H1 (cell line): ENCODE data around the gene TSKU. TPM values are rescaled to one million over a fixed set of nuclear protein-coding genes. Genes with fewer than 3 reads are reported as not detected.

Experiments
- ATF3 ChIP-seq: IDR thresholded peaks from 2 replicates; pipeline ENCODE4 v1.6.1; 2011; ENCODE audit warnings: low read depth, mild to moderate bottlenecking, low read length; ENCODE audit not compliant: insufficient read depth
- BACH1 ChIP-seq: IDR thresholded peaks from 2 replicates; pipeline ENCODE4 v1.6.1; 2012; ENCODE audit warnings: low read length, improper control_type of control experiment
- CHD1 ChIP-seq: IDR thresholded peaks from 2 replicates; pipeline ENCODE4 v1.6.1; 2012; ENCODE audit warnings: low read depth, low read length, improper control_type of control experiment
- CHD2 ChIP-seq: IDR thresholded peaks from 2 replicates; pipeline ENCODE4 v1.6.1; 2012; ENCODE audit warnings: low read length, improper control_type of control experiment
- CTCF ChIP-seq, 3 experiments: IDR thresholded peaks; 1 replicate in 2 of 3; 2 replicates in 1 of 3; pipeline versions ENCODE4 v1.5.1 to v1.6.1; 2011; ENCODE audit warnings: low read length in 3 of 3, mild to moderate bottlenecking in 3 of 3, inconsistent platforms in 2 of 3, low read depth in 1 of 3, moderate library complexity in 1 of 3; ENCODE audit not compliant: insufficient read depth in 1 of 3; ENCODE audit errors: control extremely low read depth in 1 of 3
- EP300 ChIP-seq, 2 experiments: IDR thresholded peaks; 1 replicate in 1 of 2; 2 replicates in 1 of 2; pipeline ENCODE4 v1.6.1; 2011 to 2012; ENCODE audit warnings: low read depth in 2 of 2, low read length in 2 of 2, mild to moderate bottlenecking in 2 of 2, borderline replicate concordance in 1 of 2, inconsistent platforms in 1 of 2, moderate library complexity in 1 of 2
- GTF2F1 ChIP-seq: IDR thresholded peaks from 2 replicates; pipeline ENCODE4 v1.6.1; 2012; ENCODE audit warnings: low read depth, low read length, improper control_type of control experiment, borderline replicate concordance
- MAFK ChIP-seq: IDR thresholded peaks from 2 replicates; pipeline ENCODE4 v1.6.1; 2012; ENCODE audit warnings: low read depth, mild to moderate bottlenecking, improper control_type of control experiment, low read length
- MAX ChIP-seq: IDR thresholded peaks from 2 replicates; pipeline ENCODE4 v1.6.1; 2012; ENCODE audit warnings: inconsistent platforms
- POLR2A ChIP-seq, 2 experiments: IDR thresholded peaks; 1 replicate in 1 of 2; 2 replicates in 1 of 2; pipeline ENCODE4 v1.6.1; 2011; ENCODE audit warnings: low read depth in 2 of 2, low read length in 2 of 2, mild to moderate bottlenecking in 2 of 2; ENCODE audit errors: control extremely low read depth in 1 of 2
- RBBP5 ChIP-seq: IDR thresholded peaks from 2 replicates; pipeline ENCODE4 v1.7.1; 2012; ENCODE audit warnings: low read depth, mild to moderate bottlenecking, inconsistent platforms, low read length, moderate library complexity, borderline replicate concordance
- RXRA ChIP-seq: IDR thresholded peaks from 2 replicates; pipeline ENCODE4 v1.6.1; 2011; ENCODE audit warnings: low read depth, mild to moderate bottlenecking, low read length, moderate library complexity; ENCODE audit not compliant: insufficient read depth
- SAP30 ChIP-seq: fragments of 300-600 bp; sonication (generic); IDR thresholded peaks from 2 replicates; pipeline ENCODE4 v1.7.1; 2012; ENCODE audit warnings: low read length, moderate library complexity, mild to moderate bottlenecking, inconsistent platforms; ENCODE audit not compliant: insufficient read depth, insufficient replicate concordance
- SIN3A ChIP-seq, 2 experiments: IDR thresholded peaks in 1 of 2; conservative IDR thresholded peaks in 1 of 2; 2 replicates each; pipeline ENCODE4 v1.6.1; 2011 to 2012; ENCODE audit warnings: low read length in 2 of 2, improper control_type of control experiment in 1 of 2, low read depth in 1 of 2, mild to moderate bottlenecking in 1 of 2
- SIX5 ChIP-seq: IDR thresholded peaks from 2 replicates; pipeline ENCODE4 v1.6.1; 2011; ENCODE audit warnings: mild to moderate bottlenecking, low read depth, low read length
- SUZ12 ChIP-seq: fragments of 200-600 bp; sonication (generic); IDR thresholded peaks from 2 replicates; pipeline ENCODE4 v1.6.1; 2012; ENCODE audit warnings: mild to moderate bottlenecking, inconsistent platforms, low read length, moderate library complexity, mixed read lengths
- TAF1 ChIP-seq: IDR thresholded peaks from 2 replicates; pipeline ENCODE4 v1.6.1; 2011; ENCODE audit warnings: mild to moderate bottlenecking, low read depth, low read length
- TCF12 ChIP-seq: IDR thresholded peaks from 2 replicates; pipeline ENCODE4 v1.6.1; 2011; ENCODE audit warnings: low read depth, mild to moderate bottlenecking, low read length
- YY1 ChIP-seq: IDR thresholded peaks from 2 replicates; pipeline ENCODE4 v1.6.1; 2011; ENCODE audit warnings: low read depth, mild to moderate bottlenecking, low read length
- polyA plus RNA-seq, 7 experiments: library from polyadenylated mRNA; depleted of rRNA in 3 of 7; stranded (reverse) in 5 of 7; unstranded in 2 of 7; fragments of >200 nt in 5 of 7; fragments of 200-250 nt in 2 of 7; gene quantifications; 1 replicate in 5 of 7; 2 replicates in 1 of 7; 4 replicates in 1 of 7; pipeline versions ENCODE4 v1.2.1 to v1.2.3, GENCODE V29; 2011 to 2013; ENCODE audit warnings: missing spikeins in 2 of 7, mixed read lengths in 2 of 7
- total RNA-seq: library from RNA; stranded (reverse); fragmentation: NEBNext Ultra II Directional; extraction: Animal tissue kit (Norgen Biotek cat#: 25700); gene quantifications from 2 replicates; pipeline ENCODE4 v1.2.1, GENCODE V29; 2021
- TF ChIP-seq, protein P1 (sequence below): IDR thresholded peaks from 2 replicates; pipeline ENCODE4 v1.6.1; 2012; ENCODE audit warnings: inconsistent platforms

TSKU gene
- total and polyA plus RNA-seq, 2 of the 8 experiments (the other 6 are each of a cell fraction or from before 2014, with no cell fraction given): 22.8 to 28.4 TPM

GRCh38 chr11:76782531-76783293 is 444 bp upstream of the TSKU start (continued):
- TF ChIP-seq GTF2F1 (no peak), SUZ12 (no peak), TAF1 (peak; percentile 68), CHD1 (no peak), RBBP5 (0 out of 2 replicates have a peak, but pooled peaks have one; percentile 36), ATF3 (no peak), YY1 (peak; percentile 67; the same call in 1 of the 2 replicates), TCF12 (peak; percentile 70; the same call in 1 of the 2 replicates), RXRA (no peak), SIN3A (conservative IDR thresholded peaks at IDR 0.05 in 1 of 2, IDR thresholded peaks at IDR 0.05 in 1 of 2; ENCODE audit: low read depth in 1 of 2, low read length in 2 of 2) (0 out of 4 replicates have a peak, but pooled peaks of 1 of the 2 experiments have one; percentile 27), EP300 (IDR thresholded peaks at IDR 0.05; ENCODE audit: borderline replicate concordance in 1 of 2, low read depth in 2 of 2, low read length in 2 of 2) (peak in 1 of 2 experiments; percentile 57; a peak in 1 of 3 replicates), SIX5 (no peak), MAFK (no peak), POLR2A (IDR thresholded peaks at IDR 0.05; ENCODE audit: control extremely low read depth in 1 of 2, low read depth in 2 of 2, low read length in 2 of 2) (peak in 1 of 2 experiments; percentile 61; a peak in 2 of 3 replicates), BACH1 (no peak), SAP30 (peak; percentile 24), MAX (peak; percentile 86), CTCF (IDR thresholded peaks at IDR 0.05; ENCODE audit: control extremely low read depth in 1 of 3, insufficient read depth in 1 of 3, low read depth in 1 of 3, low read length in 3 of 3) (no peak), CHD2 (no peak)
- TF ChIP-seq, protein P1, sequence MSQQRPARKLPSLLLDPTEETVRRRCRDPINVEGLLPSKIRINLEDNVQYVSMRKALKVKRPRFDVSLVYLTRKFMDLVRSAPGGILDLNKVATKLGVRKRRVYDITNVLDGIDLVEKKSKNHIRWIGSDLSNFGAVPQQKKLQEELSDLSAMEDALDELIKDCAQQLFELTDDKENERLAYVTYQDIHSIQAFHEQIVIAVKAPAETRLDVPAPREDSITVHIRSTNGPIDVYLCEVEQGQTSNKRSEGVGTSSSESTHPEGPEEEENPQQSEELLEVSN: no peak
